HepG2 (cell line): ENCODE measurements around the gene WDR7. TPM values are rescaled to one million over a fixed set of nuclear protein-coding genes. Genes with fewer than 3 reads are reported as not detected.

ENCODE experiments used
- ARHGAP35 ChIP-seq: sonication (generic); formaldehyde crosslinking; IDR thresholded peaks from 2 replicates; pipeline ENCODE4 v1.9.0; 2022; ENCODE audit warnings: mild to moderate bottlenecking, inconsistent platforms, moderate library complexity, missing genetic modification reagents, borderline replicate concordance
- DRAP1 ChIP-seq: IDR thresholded peaks from 2 replicates; pipeline ENCODE4 v1.6.1; 2016; ENCODE audit warnings: missing genetic modification reagents, missing compliant biosample characterization
- FOXK1 ChIP-seq: sonication (generic); formaldehyde crosslinking; IDR thresholded peaks from 2 replicates; pipeline ENCODE4 v1.4.0; 2020; ENCODE audit warnings: low read depth, missing genetic modification reagents, borderline replicate concordance
- HIVEP1 ChIP-seq: sonication (generic); formaldehyde crosslinking; IDR thresholded peaks from 2 replicates; pipeline ENCODE4 v1.4.0; 2020; ENCODE audit warnings: mild to moderate bottlenecking, missing genetic modification reagents
- IRF9 ChIP-seq: sonication (generic); formaldehyde crosslinking; IDR thresholded peaks from 2 replicates; pipeline ENCODE4 v1.8.0; 2022; ENCODE audit warnings: missing genetic modification reagents, mild to moderate bottlenecking, borderline replicate concordance
- RFX5 ChIP-seq: IDR thresholded peaks from 2 replicates; pipeline ENCODE4 v1.6.1; 2011; ENCODE audit warnings: low read depth, low read length, improper control_type of control experiment
- RXRB ChIP-seq: IDR thresholded peaks from 2 replicates; pipeline ENCODE4 v1.6.1; 2016; ENCODE audit warnings: borderline replicate concordance, missing genetic modification reagents, missing compliant biosample characterization
- TBX2 ChIP-seq: sonication (generic); formaldehyde crosslinking; IDR thresholded peaks from 2 replicates; pipeline ENCODE4 v1.5.0; 2020; ENCODE audit warnings: missing genetic modification reagents, mild to moderate bottlenecking, borderline replicate concordance
- TCF12 ChIP-seq, 2 experiments: fragments of 450-650 bp in 1 of 2; sonication (generic) in 1 of 2; formaldehyde crosslinking in 1 of 2; IDR thresholded peaks; 2 replicates each; pipeline versions ENCODE4 v1.6.1 to v1.8.0; 2017 to 2022; ENCODE audit warnings: antibody characterized with exemption in 1 of 2, mild to moderate bottlenecking in 1 of 2, missing genetic modification reagents in 1 of 2, moderate library complexity in 1 of 2
- TFDP1 ChIP-seq: IDR thresholded peaks from 2 replicates; pipeline ENCODE4 v1.6.1; 2016; ENCODE audit warnings: missing compliant biosample characterization, missing genetic modification reagents, borderline replicate concordance
- TRAFD1 ChIP-seq: sonication (generic); formaldehyde crosslinking; IDR thresholded peaks from 2 replicates; pipeline ENCODE4 v1.5.1; 2020; ENCODE audit warnings: missing genetic modification reagents, mild to moderate bottlenecking, borderline replicate concordance
- WIZ ChIP-seq: sonication (generic); formaldehyde crosslinking; IDR thresholded peaks from 2 replicates; pipeline ENCODE4 v1.5.1; 2020; ENCODE audit warnings: mild to moderate bottlenecking, missing genetic modification reagents
- ZNF274 ChIP-seq: sonication (generic); formaldehyde crosslinking; IDR thresholded peaks from 2 replicates; pipeline ENCODE4 v1.5.1; 2020; ENCODE audit warnings: mild to moderate bottlenecking, missing genetic modification reagents
- ZNF609 ChIP-seq: sonication (generic); formaldehyde crosslinking; IDR thresholded peaks from 2 replicates; pipeline ENCODE4 v1.4.0; 2020; ENCODE audit warnings: mild to moderate bottlenecking, missing genetic modification reagents, borderline replicate concordance
- polyA plus RNA-seq, 8 experiments: library from polyadenylated mRNA; depleted of rRNA in 3 of 8; stranded (reverse) in 7 of 8; unstranded in 1 of 8; fragments of >200 nt; fragmentation: Illumina TruSeq in 4 of 8; extraction: Trizol in 4 of 8; gene quantifications; 2 replicates each; pipeline versions ENCODE4 v1.2.1 to v1.2.3, GENCODE V29; 2011 to 2016; ENCODE audit warnings: low read depth in 4 of 8, missing spikeins in 1 of 8, mixed read lengths in 1 of 8; ENCODE audit not compliant: insufficient read depth in 1 of 8
- total RNA-seq, 5 experiments: library from RNA; depleted of rRNA; stranded (reverse); fragments of >200 nt; fragmentation: Illumina TruSeq; extraction: Trizol; gene quantifications; 2 replicates each; pipeline ENCODE4 v1.2.3, GENCODE V29; 2016; ENCODE audit warnings: low read depth in 1 of 5

Gene WDR7
- total and polyA plus RNA-seq, 2 of the 13 experiments (the other 11 are each of a cell fraction or from before 2014, with no cell fraction given): 2.0 to 7.8 TPM

- TF ChIP-seq ZNF609 (CRISPR knock-in tag) (peak; percentile 25), TRAFD1 (CRISPR knock-in tag) (peak; percentile 85; the same call in 1 of the 2 replicates), IRF9 (CRISPR knock-in tag) (0 out of 2 replicates have a peak, but pooled peaks have one; percentile 26), RFX5 (peak; percentile 81), TCF12 (IDR thresholded peaks at IDR 0.05) (no peak), TCF12 (CRISPR knock-in tag; IDR thresholded peaks at IDR 0.05) (peak; percentile 26; the same call in 1 of the 2 replicates), HIVEP1 (CRISPR knock-in tag) (0 out of 2 replicates have a peak, but pooled peaks have one; percentile 50), DRAP1 (CRISPR knock-in tag) (peak; percentile 90), TBX2 (CRISPR knock-in tag) (peak; percentile 63; the same call in 1 of the 2 replicates), ZNF274 (CRISPR knock-in tag) (no peak), RXRB (CRISPR knock-in tag) (peak; percentile 51), FOXK1 (CRISPR knock-in tag) (peak; percentile 85; the same call in 1 of the 2 replicates), TFDP1 (peak; percentile 33; the same call in 1 of the 2 replicates), WIZ (no peak), ARHGAP35 (no peak)
Observed at GRCh38 chr18:56638232-56639103, 12.7 kb upstream of the WDR7 start, which contains the start of gene TXNL1 (continued).
